Glomerular endothelial cell (primary cell): ENCODE measurements around the gene UNC79. TPM values are rescaled to one million over a fixed set of nuclear protein-coding genes. Genes with fewer than 3 reads are reported as not detected.
"Not testable (repeated sequence)": the region's sequence is repeated elsewhere in the genome, so short reads cannot be mapped to it uniquely, and the experiment has no call there.

Experiments
- DNase-seq: peaks from one replicate; pipeline ENCODE4 v3.0.0-alpha.2; 2011; ENCODE audit warnings: low read depth, low spot score; ENCODE audit errors: extremely low read depth
- total RNA-seq: library from RNA; depleted of rRNA; stranded (reverse); fragments of >200 nt; gene quantifications from 2 replicates; pipeline ENCODE4 v1.2.3, GENCODE V29; 2015

The UNC79 gene
- under 0.01 TPM in 1 of 2 replicates, not detected in the other for total RNA-seq

GRCh38 chr14:93430315-93431035, at the start of gene UNC79:
UNC79 (plus strand) TSS chr14:93430939; CDS start chr14:93431030, 91 bp downstream.
- DNase-seq, result no peak

- DNase-seq, result no peak
Observed at GRCh38 chr14:93381644-93382043, 49.1 kb upstream of the UNC79 start.

GRCh38 chr14:93384256-93384655, 46.5 kb upstream of the UNC79 start:
- not testable (repeated sequence) for DNase-seq

GRCh38 chr14:93395231-93395630, 35.5 kb upstream of the UNC79 start:
- DNase-seq, result no peak

GRCh38 chr14:93396456-93396855, 34.3 kb upstream of the UNC79 start:
- DNase-seq, result no peak

GRCh38 chr14:93398491-93398890, 32.2 kb upstream of the UNC79 start:
- DNase-seq, result no peak

- DNase-seq, result no peak
Observed at GRCh38 chr14:93402951-93403350, 27.8 kb upstream of the UNC79 start.

- no peak for DNase-seq
Observed at GRCh38 chr14:93410021-93410420, 20.7 kb upstream of the UNC79 start.

GRCh38 chr14:93410893-93411292, 19.8 kb upstream of the UNC79 start:
- no peak for DNase-seq

- not testable (repeated sequence) for DNase-seq
Observed at GRCh38 chr14:93425136-93425535, 5.6 kb upstream of the UNC79 start.

GRCh38 chr14:93426750-93427149, 4.0 kb upstream of the UNC79 start:
- DNase-seq, result no peak

- DNase-seq, result no peak
Observed at GRCh38 chr14:93431036-93431670, 414 bp downstream of the UNC79 start.

- no peak for DNase-seq
Observed at GRCh38 chr14:93454224-93454623, 23.5 kb downstream of the UNC79 start.

- no peak for DNase-seq
Observed at GRCh38 chr14:93456356-93456755, 25.6 kb downstream of the UNC79 start.

GRCh38 chr14:93458234-93458633, 27.5 kb downstream of the UNC79 start:
- no peak for DNase-seq

GRCh38 chr14:93462479-93462878, 31.7 kb downstream of the UNC79 start:
- no peak for DNase-seq

- no peak for DNase-seq
Observed at GRCh38 chr14:93464271-93464670, 33.5 kb downstream of the UNC79 start.

GRCh38 chr14:93475471-93475870, 44.7 kb downstream of the UNC79 start:
- no peak for DNase-seq

GRCh38 chr14:93476305-93476704, 45.6 kb downstream of the UNC79 start:
- no peak for DNase-seq

GRCh38 chr14:93479074-93479473, 48.3 kb downstream of the UNC79 start:
- not testable (repeated sequence) for DNase-seq

- DNase-seq, result no peak
Observed at GRCh38 chr14:93480867-93481266, 50.1 kb downstream of the UNC79 start.

- DNase-seq, result no peak
Observed at GRCh38 chr14:93481758-93482157, 51.0 kb downstream of the UNC79 start.
